ENCODE data around the gene LARP1.
"Not testable (repeated sequence)": the region's sequence is repeated elsewhere in the genome, so short reads cannot be mapped to it uniquely, and the experiment has no call there.

The LARP1 gene

GRCh38 chr5:154830219-154830595, 75.0 kb downstream of the LARP1 start:
- DNase-seq: no peak

- no peak for DNase-seq
These were observed 75.4 kb downstream of the LARP1 start for GRCh38 chr5:154830596-154830995.

GRCh38 chr5:154831451-154831850, 76.3 kb downstream of the LARP1 start:
- no peak for DNase-seq

GRCh38 chr5:154832804-154833203, 77.6 kb downstream of the LARP1 start:
- DNase-seq: not testable (repeated sequence)

GRCh38 chr5:154834053-154834452, 78.9 kb downstream of the LARP1 start:
- DNase-seq: no peak

GRCh38 chr5:154835701-154836052, 80.5 kb downstream of the LARP1 start:
- not testable (repeated sequence) for DNase-seq

GRCh38 chr5:154836225-154836624, 81.0 kb downstream of the LARP1 start:
- no peak for DNase-seq

GRCh38 chr5:154837009-154837901, 82.1 kb downstream of the LARP1 start:
- DNase-seq: no peak

- DNase-seq: no peak
These were observed 85.5 kb downstream of the LARP1 start for GRCh38 chr5:154840435-154841272.

- DNase-seq: no peak
These were observed 86.1 kb downstream of the LARP1 start for GRCh38 chr5:154841273-154841661.

- no peak for DNase-seq
These were observed 87.7 kb downstream of the LARP1 start for GRCh38 chr5:154842689-154843530.

- DNase-seq: no peak
These were observed 89.6 kb downstream of the LARP1 start for GRCh38 chr5:154844809-154845208.

GRCh38 chr5:154849264-154849785, 94.1 kb downstream of the LARP1 start:
- no peak for DNase-seq

- DNase-seq: no peak
These were observed 94.6 kb downstream of the LARP1 start for GRCh38 chr5:154849791-154850201.

- DNase-seq: no peak
These were observed 95.3 kb downstream of the LARP1 start, which contains the start of gene FAXDC2 for GRCh38 chr5:154850255-154851062. Gene FAXDC2, minus strand, starts transcription at chr5:154850603. Its CDS starts 12,425 bp downstream, at chr5:154838178.

- no peak for DNase-seq
These were observed 96.2 kb downstream of the LARP1 start for GRCh38 chr5:154851351-154851750.

GRCh38 chr5:154857530-154858296, 102.5 kb downstream of the LARP1 start:
- DNase-seq: peak; percentile 96 to 97

GRCh38 chr5:154858297-154858971, 103.3 kb downstream of the LARP1 start, which contains the start of gene CNOT8:
Gene CNOT8, plus strand, starts transcription at chr5:154858627. Its CDS starts 4,652 bp downstream, at chr5:154863279.
- DNase-seq: peak; percentile 80 to 97

- no peak for DNase-seq
These were observed 104.0 kb downstream of the LARP1 start for GRCh38 chr5:154858972-154859871.
